Measurements from ENCODE around the gene ACTN1. TPM values are rescaled to one million over a fixed set of nuclear protein-coding genes. Genes with fewer than 3 reads are reported as not detected.

The ACTN1 gene
- total RNA-seq, 2 donors from 2014 or later, result 106 to 185 TPM

- TF ChIP-seq CTCF (IDR thresholded peaks at IDR 0.05), result no peak
- Histone ChIP-seq H3K9ac (ENCODE audit: low read depth in 2 of 2, low read length in 2 of 2) (peak overlapping the region in 1 of 2 donors; percentile 48), H3K27me3 (no peaks in the 10 kb centered on the region), H3K9me3 (no peaks in the 10 kb centered on the region), H3K36me3 (no peaks in the 10 kb centered on the region), H3K4me1 (peaks cover 8% of the 10 kb centered on the region), H3K4me3 (no peak overlapping the region), H3K27ac (peak overlapping the region; percentile 34)
- no peak for DNase-seq
- intact Hi-C loops (cut with DNase I), result no loop called here
These were observed 50.1 kb downstream of the ACTN1 start for GRCh38 chr14:68928770-68929550.

- no peak overlapping the region for H3K4me3 ChIP-seq
- intact Hi-C loops (cut with DNase I), result no loop called here
- peak overlapping the region in 1 of 2 donors; percentile 48 for H3K9ac ChIP-seq (ENCODE audit: low read depth in 2 of 2, low read length in 2 of 2)
- H3K9me3 ChIP-seq, result no peaks in the 10 kb centered on the region
- no peaks in the 10 kb centered on the region for H3K27me3 ChIP-seq
- no peaks in the 10 kb centered on the region for H3K36me3 ChIP-seq
- TF ChIP-seq CTCF (IDR thresholded peaks at IDR 0.05), result no peak
- DNase-seq, result no peak
- H3K4me1 ChIP-seq, result peaks cover 8% of the 10 kb centered on the region
- H3K27ac ChIP-seq, result peak overlapping the region; percentile 34
These were observed 51.0 kb downstream of the ACTN1 start for GRCh38 chr14:68927956-68928675.

- H3K27ac ChIP-seq, result no peak overlapping the region
- H3K4me1 ChIP-seq, result peaks cover 8% of the 10 kb centered on the region
- no peak for TF ChIP-seq CTCF (IDR thresholded peaks at IDR 0.05)
- H3K27me3 ChIP-seq, result no peaks in the 10 kb centered on the region
- H3K9me3 ChIP-seq, result no peaks in the 10 kb centered on the region
- no peak overlapping the region for H3K9ac ChIP-seq (ENCODE audit: low read depth in 2 of 2, low read length in 2 of 2)
- no peak for DNase-seq
- H3K36me3 ChIP-seq, result no peaks in the 10 kb centered on the region
- intact Hi-C loops (cut with DNase I), result no loop called here
- H3K4me3 ChIP-seq, result no peak overlapping the region
These were observed 52.0 kb downstream of the ACTN1 start for GRCh38 chr14:68927089-68927488.

- H3K36me3 ChIP-seq, result no peaks in the 10 kb centered on the region
- no peak overlapping the region for H3K9ac ChIP-seq (ENCODE audit: low read depth in 2 of 2, low read length in 2 of 2)
- H3K9me3 ChIP-seq, result no peaks in the 10 kb centered on the region
- intact Hi-C loops (cut with DNase I), result no loop called here
- peaks cover 8% of the 10 kb centered on the region for H3K4me1 ChIP-seq
- H3K27ac ChIP-seq, result no peak overlapping the region
- H3K4me3 ChIP-seq, result no peak overlapping the region
- no peaks in the 10 kb centered on the region for H3K27me3 ChIP-seq
- TF ChIP-seq CTCF (IDR thresholded peaks at IDR 0.05), result no peak
- no peak for DNase-seq
These were observed 52.9 kb downstream of the ACTN1 start for GRCh38 chr14:68926236-68926635.

GRCh38 chr14:68925373-68925772, 53.7 kb downstream of the ACTN1 start:
- H3K9me3 ChIP-seq, result no peaks in the 10 kb centered on the region
- no peaks in the 10 kb centered on the region for H3K27me3 ChIP-seq
- H3K4me1 ChIP-seq, result peaks cover 8% of the 10 kb centered on the region
- H3K9ac ChIP-seq (ENCODE audit: low read depth in 2 of 2, low read length in 2 of 2), result no peak overlapping the region
- no peak for DNase-seq
- TF ChIP-seq CTCF (IDR thresholded peaks at IDR 0.05), result no peak
- H3K27ac ChIP-seq, result no peak overlapping the region
- H3K4me3 ChIP-seq, result no peak overlapping the region
- intact Hi-C loops (cut with DNase I), result no loop called here
- no peaks in the 10 kb centered on the region for H3K36me3 ChIP-seq
